ENCODE results near the gene TTC28.

TTC28 gene

DNA sequence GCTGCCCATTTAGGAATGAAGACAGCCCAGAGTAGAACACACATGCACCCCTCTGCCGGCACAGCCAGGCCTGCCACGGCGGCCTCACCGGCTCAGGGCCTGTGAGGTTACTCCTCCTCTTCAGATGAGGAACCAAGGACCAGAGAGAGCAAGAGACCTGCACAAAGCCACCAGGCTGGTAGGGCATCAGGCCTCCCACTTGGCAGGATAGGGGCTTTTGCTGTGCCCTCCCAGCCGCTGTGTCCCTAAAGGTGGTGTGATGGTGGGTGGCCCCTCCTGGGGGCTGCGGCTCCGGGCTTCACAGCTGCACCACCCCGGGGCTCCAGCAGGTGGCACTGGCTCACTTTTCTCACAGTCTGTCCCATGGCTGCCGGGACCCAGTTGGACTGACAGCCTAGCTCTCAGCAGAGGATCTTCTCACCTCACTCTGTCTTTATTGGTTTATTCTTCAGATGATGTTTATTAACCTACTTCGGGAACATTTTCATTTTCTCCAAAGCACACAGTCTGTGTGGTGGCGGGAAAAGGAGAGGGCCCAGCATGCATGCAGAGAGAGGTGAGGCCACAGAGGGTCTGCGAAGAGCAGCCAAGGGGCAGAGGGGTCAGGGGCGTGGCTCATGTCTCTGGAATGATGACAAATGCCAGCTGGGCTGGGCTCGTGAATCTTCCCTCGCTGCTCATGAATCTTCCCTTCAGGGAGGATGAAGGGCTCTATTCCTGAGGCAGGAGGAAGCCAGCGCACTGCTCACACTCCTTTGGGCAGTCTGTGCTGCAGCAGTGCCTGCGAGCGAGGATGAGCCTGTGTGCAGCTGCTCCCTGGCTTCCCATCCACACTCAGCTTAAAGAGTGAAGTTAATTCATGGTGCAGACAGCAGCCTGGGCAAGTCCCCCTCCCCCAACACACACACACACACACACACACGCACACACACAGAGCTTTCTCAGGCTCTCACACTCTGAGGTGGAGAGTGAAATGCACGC lies 659.5 kb downstream of the TTC28 start:
- DNase-seq (ENCODE audit: low spot score): peak; percentile 39

DNA sequence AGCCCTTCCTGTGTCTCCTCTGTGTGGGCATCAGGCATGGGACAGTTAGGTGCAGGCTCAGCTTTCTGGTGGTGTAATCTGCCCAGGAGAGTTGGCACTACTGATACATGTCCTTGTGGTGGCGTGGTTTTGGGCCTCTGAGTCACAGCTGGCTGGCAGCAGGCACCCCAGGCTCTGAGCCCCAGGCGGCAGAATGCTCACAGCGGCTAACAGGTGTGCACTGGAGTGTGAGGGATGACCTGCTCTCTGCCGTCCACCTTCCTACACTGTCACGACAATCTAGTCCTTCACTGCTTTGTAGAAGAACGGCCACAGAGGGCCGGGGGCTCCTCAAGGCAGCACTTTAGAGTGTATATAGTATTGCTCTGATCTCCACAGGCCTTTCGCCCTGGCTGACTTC lies 660.3 kb downstream of the TTC28 start:
- no peak for DNase-seq (ENCODE audit: low spot score)

DNA sequence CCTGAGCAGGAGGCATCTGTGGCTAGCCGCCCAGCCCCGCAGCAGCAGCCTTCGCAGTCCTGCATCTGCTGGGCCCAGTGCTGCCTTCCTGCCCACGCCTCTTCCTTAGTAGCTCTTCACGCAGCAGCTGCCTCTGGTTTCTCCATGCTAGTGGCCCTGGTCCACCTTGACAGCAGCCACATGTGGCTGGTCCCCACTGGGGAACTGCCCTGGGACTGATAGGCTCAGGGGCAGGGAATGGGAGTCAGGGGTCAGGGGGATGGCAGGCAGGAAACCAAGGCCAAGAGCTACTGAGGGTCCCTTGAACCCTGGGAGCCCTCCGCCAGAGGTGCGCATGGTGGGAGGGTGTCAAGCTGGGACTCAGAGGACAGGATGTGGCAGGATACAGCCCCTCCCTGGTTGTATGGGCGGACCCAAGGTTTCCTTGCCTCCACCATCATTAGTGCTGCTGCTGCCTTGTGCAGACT lies 661.1 kb downstream of the TTC28 start:
- DNase-seq (ENCODE audit: low spot score): no peak

DNA sequence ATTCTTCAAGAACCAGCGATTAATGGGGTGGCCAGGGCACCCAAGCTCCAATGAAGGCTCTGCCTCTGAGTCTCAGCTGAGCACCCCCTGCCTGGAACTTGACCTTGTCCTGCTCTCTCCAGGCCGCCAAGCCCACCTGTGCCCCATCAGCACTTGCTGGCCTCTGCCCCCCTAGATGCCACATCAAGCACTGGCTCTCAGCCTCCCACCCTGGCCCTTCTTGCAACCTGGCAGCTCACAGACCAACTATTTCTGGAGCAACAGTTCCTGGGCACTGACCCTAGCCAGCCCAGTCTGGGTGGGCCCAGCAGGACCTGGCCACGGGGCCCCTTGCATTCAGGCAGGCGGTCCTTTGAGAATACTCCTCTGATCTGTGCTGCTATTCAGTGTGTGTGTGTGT lies 661.8 kb downstream of the TTC28 start:
- DNase-seq (ENCODE audit: low spot score): no peak

DNA sequence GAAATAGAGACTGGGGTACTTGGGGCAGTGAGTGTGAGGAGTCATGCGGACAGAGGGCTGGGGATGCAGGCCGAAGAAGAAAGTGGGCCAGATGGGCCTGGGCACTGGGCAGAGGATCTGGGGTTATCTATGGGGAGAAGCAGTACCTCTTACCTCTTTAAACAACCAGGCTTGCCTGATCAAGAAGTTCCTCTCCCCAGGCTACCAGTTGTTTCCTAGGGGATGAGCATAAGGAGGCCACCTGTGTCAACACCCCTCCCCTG lies 662.2 kb downstream of the TTC28 start:
- no peak for DNase-seq (ENCODE audit: low spot score)

DNA sequence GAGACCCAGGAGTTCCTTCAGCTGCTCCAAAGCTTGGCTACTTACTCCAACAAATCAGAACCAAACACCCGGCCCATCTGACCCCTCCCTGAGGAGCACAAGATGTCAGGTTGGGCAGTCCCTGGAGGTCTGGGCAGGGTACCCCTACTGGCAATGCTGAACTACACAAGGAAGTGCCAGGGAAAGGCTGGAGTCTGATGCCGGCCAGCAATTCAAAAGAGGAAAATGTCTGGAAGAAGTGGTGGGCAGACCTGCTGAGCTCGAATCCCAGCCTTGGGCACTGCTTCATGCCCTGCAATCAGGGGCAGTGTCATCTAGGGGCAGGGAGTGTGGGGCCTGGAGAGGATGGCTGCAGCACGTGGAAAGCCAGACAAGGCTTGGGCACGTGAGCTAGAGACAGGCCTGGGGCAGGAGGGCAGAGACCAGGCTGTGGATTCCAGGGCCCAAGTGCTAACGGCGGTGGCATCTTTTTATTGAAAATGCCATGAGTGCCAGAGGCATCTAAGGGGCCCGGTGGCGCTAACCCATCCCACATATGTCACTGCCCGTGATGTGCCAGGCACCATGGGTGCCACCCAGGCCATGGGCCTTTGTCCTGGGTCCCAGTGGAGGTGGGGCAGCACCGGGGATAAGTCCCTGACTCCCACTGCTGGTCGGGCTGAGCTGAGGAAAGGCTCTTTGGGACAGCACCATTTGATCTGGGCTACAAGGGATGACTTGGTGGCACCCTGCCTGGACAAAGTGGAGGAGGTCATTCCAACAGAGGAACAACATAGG lies 662.7 kb downstream of the TTC28 start:
- DNase-seq (ENCODE audit: low spot score): no peak

DNA sequence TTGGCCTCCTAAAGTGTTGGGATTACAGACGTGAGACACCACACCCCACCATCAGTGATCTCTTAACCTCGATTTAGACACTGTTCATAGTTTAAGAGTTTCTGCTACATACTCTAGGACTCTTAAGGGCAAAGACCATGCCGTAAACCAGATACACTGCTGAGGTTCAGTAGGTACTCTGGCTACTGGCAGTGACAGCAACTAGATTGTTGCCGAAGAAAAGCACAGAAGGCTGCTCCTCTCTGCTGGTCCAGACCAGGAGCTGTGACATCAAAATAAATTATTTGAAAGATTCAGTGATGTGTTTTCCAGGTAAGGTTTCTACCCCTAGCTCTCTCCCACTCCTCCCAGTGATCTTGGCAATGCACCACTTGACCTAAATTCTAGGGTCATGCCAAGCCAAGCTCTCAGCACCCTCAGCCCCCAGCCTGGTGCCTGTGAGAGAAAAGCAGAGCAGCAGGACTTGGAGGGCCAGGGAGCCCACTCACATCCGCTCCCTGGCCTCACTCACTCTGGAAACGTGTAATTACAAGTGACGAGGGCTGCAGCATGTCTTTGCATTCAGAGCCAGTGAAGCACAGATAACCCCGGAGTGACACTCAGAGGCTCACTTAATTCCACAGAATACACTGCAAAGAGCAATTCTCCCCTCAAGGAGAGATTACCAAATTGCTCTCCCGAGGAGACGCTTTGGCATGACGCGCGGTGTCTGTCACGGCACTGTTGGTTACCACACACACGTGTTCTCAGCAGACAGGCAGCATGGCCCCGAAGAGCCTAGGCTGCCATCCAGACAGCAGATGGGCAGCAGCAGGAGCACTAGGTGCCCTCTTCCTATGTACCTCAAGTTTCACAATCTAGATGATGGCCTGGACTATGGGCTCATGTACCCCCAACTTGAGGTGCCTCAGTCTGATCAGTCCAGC lies 663.7 kb downstream of the TTC28 start:
- DNase-seq (ENCODE audit: low spot score): no peak

DNA sequence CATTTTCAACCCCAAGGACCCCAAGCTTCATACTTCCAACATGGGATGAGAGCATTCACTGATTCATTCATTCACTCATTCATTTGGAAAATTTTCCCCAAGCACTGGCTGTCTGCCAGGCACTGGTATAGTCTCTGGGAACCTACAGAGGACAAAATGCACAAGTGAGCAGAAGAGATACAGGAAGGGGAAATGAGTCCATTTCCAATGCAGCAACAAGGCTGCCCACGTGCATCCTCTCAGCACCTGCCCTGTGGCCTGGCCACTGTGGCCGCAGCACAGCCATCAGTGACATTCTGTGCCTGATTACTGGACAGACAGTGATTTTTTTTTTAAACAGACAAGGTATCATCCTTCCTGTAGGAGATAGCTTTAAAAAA lies 664.6 kb downstream of the TTC28 start:
- DNase-seq (ENCODE audit: low spot score): no peak

DNA sequence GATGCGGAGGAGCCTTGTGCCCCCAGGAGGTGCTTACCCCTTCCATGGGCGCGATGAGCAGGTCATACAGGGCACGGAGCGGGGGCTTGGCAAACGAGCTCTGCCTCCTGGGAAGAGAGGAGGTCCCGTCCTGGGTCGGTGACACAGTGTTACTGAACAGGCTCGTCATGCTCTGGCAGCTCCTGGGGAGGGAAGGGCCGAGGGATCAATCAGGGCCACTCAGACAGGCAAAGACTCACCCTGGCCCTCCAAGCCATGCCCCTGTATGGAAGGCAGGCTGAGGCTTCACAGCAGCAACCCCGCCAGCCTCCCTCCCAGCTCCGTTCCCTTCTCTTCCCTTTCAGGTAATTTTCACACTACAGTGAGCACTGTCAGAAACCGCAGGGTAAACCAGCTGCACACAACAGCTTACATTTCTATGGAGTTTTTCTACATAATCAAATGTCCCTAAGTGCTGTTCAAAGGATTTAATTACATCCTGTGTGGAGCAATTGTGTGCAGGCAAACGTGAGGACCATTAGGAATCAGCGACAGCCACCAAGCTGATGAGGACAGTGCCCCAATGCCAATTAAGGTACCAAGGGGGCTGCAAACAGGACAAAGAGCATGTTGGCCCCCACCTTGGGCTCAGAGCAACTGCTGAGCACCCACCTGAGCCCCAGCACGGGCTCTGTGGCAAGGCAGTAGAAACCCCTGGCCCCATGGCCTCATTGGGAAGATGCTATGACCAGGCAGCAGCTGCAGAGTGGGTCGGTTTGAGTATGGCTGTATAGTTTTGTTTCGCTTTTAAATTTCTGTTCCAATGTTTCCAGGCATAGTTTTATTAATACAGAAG lies 665.2 kb downstream of the TTC28 start:
- no peak for DNase-seq (ENCODE audit: low spot score)

DNA sequence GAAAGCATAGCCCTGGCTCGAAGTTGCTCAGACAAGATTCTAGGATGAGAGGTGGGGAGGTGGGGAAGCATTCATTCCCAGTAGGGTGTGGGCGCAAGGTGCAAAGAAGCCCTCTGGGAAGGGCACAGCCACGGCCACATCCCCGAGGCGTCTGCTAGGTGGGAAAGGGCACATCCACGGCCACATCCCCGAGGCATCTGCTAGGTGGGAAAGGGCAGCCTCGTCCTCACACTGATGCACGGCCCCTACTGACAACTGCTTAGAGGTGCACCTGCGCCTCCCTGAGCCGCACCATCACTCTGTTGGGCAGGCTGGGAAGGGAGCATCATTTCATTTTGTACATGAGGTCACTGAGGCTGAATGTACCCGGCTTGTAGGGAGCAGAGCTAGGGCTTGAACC lies 666.0 kb downstream of the TTC28 start:
- DNase-seq (ENCODE audit: low spot score): no peak

DNA sequence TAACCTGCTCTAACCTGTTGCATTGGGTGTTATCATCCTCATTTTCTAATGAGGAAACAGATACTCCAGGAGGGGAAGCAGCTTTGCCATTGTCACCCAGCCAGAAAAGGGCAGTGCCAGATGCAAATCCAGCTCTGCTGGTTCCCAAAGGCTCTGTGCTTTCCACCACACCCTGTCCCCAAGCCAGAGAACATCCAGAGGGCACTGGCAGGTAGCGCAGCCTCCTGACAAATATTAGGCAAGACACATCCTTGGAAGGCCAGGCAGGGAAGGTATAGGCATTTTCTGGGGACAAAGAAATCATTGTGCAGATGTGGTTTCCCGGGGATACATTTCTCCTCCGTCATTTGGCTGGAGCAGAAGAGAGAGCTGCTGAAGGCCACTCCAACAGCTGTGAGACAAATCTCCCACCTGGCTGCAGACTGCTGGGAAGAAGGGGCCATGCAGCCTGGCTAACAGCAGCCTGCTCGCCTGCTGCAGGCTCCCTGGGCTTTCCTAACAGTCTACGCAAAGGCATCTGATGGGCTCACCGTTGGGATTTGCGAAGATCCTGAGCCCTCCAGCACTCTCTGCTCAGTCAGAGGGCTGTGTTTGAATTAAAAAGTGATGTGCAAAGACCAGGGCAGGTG lies 666.7 kb downstream of the TTC28 start:
- DNase-seq (ENCODE audit: low spot score): no peak

DNA sequence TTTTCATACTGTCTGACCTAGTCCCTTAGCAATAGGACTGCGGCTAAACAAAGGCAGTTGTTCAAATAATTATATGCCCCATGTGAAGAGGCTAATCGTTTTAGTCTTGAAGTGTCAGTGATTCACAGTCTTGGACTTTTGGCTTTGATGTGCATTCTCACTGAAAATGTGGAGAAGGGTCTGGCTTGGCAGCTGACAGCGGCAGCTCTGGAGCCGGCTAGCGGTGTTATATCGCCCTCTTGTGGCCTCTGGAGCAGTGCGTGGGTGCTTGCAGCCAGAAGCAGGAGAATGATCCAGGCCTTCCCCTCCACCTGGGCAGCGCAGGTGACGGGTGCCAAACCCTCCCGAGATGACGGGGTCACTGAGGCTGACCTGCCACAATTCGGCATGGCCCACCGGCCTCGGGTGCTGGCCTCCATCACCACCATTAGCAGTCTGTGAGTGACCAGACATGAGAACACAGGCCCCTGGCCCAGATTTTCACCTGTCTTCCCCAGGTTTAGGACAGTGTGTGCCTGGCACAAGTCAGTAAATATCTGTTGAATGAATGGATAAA lies 670.3 kb downstream of the TTC28 start:
- peak; percentile 75 for DNase-seq (ENCODE audit: low spot score)

DNA sequence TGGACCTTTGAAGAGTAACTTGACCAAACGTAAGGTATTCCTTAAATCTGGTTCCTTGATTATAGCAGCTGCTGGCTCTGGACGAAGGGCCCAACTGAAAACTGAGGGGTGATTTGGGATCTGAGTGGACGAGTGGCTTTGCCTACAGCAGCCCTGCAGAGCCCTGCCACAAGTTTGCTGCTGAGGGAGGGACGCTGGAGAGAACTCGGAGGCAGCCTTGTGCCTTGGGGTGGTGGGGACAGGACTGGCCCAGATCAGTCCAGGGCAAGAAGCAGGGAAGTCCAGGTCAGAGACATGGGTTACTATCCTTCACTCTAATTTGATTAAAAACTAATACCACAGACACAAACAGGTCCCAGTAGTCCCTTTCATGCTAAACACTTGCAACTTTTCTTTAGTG lies 671.0 kb downstream of the TTC28 start:
- DNase-seq (ENCODE audit: low spot score): no peak

DNA sequence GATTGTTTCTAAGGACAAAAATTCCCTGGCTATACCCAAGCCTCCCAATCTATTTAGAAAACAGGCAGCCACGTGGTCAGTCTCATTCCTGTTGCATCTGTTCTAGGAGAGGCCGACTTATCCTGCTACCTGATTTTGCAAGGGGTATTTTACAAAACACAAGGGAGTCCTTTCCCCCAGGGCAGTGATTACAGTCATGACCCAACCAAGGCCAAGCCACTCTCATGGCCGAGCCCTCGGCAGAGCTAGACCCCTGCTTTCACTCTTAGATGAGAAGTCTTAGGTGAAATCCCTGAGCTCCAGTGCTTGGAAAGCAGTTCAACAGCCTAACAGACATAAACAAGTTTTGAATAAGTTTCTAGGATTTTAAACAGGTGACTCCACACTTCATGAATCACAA lies 671.6 kb downstream of the TTC28 start:
- DNase-seq (ENCODE audit: low spot score): no peak

DNA sequence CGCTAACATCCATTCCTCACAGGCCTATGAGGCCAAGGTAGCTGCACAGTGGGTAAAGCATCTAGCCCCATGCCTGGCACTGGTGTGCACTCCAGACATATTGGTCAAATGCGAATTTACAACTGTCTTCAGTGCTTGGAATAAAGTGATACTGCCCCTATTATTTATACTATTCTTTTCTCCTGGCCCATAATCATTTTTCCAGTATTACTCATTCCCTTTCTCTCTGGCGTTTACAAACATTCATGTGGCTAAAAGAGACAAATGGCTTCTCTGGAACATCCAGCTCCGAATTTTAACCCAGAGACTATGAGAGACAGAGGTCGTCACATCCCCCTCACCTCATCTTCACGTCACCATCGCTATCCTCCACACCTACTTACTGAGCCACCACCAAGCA lies 673.4 kb downstream of the TTC28 start:
- DNase-seq (ENCODE audit: low spot score): no peak

DNA sequence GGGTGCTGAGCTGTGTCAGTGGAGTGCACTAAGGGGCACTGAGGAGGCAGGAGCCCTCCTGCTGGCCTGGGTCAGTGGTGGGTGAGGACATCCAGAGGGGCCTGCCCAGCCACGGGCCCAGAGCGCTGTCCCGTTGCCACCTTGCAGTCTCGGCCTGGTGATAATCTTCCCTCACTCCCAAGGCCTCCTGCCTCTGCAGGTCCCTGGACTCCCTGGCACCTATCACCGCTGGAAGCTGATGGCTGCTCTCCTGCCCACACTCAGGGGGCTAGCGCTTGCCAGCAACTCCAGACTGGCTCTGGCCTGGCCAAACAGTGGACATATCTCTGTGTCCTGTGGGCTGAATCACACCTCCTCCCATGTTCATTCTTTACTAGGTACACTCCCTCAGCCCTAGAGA lies 674.1 kb downstream of the TTC28 start:
- DNase-seq (ENCODE audit: low spot score): no peak

DNA sequence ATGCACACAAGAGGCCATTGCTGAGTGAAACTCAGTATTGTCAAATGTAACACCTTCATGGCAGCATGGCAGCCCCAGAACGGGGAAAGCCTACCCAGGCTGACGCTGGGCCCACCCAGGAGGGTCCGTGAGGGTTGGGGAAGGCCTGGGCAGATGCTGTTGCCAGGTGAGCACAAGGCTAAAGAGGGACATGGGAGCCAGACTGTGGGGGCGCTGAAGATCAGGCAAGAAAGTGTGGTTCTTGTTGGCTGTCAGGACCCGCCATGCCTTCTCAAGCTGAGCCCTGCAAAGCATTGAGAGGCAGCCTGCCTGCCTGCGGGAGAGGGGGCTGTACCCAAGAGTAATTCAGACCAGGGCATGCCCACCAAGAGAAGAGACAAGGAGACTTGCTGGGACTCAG lies 675.6 kb downstream of the TTC28 start:
- no peak for DNase-seq (ENCODE audit: low spot score)

DNA sequence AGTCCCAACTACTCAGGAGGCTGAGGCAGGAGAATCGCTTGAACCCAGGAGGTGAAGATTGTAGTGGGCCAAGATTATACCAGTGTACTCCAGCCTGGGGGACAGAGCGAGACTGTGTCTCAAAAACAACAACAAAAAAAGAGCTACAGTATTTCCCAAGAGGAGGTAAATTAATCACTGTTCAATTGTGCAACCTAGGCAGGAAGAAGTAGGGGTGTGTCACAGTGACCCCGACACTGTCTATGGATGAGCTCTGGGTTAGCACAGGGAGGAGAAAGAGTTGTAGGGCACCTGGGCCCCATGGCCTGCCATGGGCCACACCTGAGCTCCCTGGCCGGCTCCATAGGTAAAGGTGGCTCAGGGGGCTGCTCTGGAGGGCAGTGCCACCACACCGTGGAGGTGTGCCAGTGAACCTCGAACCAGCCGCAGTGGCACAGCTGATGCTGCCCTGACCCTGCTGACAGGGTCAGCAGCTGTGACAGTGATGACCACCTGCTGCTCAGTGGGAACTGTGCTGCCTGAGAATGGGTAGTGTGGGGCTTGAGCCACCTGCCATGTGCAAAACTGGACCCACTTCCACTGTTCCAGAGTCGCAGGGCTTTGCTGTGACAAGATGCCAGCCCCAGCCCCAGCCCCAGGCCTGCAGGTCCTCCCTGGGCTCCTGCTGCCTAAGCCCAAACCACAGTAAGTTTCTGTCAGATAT lies 676.6 kb downstream of the TTC28 start:
- DNase-seq (ENCODE audit: low spot score): no peak

DNA sequence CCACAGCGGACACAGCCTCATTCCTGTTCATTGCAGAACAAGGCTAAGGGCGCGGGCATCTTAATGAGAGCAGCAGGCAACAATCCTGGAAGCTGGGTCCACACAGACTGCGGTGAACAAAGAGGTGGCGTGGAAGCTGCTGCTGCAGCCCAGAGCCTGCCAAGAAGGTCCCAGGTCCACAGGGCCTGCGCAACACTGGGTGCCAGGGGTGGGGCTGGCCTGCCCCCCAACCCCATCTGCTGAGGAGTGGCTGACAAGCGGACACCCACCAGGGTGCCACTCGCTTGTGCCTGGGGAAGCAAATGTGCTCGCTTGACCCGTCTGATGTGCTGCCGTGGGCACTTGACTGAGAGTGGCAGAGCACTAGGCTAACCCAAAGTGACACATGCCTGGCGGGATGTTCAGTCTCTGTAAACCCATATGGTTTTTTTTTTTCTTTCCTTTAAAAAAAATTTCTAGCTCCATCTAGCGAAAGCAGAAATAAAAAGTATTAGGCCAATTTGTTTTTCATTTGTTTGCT lies 677.4 kb downstream of the TTC28 start:
- no peak for DNase-seq (ENCODE audit: low spot score)
